Eye (tissue), 1 donor: Measurements from ENCODE around the gene PLEKHA6.

ENCODE experiments used
- DNase-seq: peaks from one replicate; pipeline ENCODE4 v3.0.0-alpha.2; 2015

PLEKHA6 gene

DNA sequence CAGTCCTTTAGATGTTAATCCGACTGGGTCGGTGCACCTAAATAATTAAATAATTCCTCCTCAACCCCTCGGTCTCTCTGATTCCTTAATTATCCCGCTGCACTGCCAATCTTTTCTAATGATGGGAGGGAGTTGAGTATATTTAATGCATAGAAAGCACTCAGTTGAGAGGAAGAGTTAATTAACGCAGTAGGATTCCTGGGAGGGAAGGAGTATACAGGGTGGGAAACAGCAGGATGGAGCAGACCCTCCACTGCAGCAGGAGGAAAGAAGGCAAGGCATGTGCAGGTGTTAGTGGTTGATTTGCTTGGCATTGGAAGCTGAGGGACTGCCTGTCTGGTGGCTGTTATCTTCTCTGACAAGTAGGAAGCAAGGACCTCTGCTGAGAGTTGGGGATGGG is 183.7 kb downstream of the PLEKHA6 start:
- DNase-seq, result peak; percentile 40

GRCh38 chr1:204174958-204175357 is 184.8 kb downstream of the PLEKHA6 start:
- no peak for DNase-seq

- no peak for DNase-seq
Observed at GRCh38 chr1:204172404-204173029, 187.2 kb downstream of the PLEKHA6 start.

- no peak for DNase-seq
Observed at GRCh38 chr1:204171751-204172178, 188.0 kb downstream of the PLEKHA6 start.

DNA sequence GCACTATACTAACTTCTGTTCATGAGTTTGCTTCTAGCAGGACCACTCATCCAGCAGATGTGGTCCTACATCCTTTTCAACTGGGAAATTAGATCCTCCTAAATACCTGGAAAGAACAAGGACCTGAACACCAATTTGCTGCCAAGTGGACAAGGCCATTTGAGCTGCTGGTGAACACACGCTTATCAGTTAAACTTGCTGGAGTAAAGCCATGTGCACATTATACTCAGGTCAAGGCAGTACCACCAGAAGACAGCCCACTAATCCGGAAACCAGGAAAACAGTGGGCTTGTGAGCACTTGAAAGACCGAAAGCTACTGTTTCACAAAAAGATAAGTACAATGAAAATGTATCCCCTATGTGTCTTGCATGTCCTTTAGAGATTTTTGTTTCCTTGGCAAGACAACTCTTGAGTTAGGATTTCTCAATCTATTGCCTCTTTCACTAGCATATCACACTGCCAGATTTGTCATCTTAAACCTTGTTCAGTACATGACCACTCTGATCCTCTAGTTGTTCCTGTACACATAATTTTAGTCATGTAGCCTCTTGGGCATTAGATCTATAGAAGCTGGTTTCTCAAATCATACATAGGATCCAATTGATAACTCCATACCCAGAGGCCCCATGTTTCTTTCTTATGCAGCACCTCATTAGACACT is 189.1 kb downstream of the PLEKHA6 start:
- no peak for DNase-seq

DNA sequence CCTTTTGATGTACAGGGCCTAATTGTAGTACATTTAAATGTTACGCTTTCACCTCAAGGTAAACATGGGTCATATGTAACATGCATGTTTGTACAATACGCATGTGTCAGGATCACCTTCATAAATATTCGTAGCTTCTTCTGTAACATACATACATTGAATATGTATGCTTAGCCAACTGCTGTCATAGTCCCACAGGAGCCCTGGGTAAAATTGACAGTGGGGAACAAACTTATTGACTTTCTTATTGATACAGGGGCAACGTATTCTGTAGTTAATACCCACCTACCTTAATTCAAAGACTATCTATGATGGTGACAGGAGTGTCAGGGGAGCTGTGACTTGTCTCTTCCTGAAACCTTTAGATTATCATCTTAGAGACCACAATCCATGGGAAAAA is 189.9 kb downstream of the PLEKHA6 start:
- DNase-seq, result no peak
